Cerebellar nuclear complex (tissue), 1 donor: ENCODE results near the gene PPP2R5E.
"Not testable (repeated sequence)": the region's sequence is repeated elsewhere in the genome, so short reads cannot be mapped to it uniquely, and the experiment has no call there.

Experiments
- DNase-seq, 2 experiments: peaks; one replicate each; lab custom pipeline; 2025; lab: John Stamatoyannopoulos, UW

PPP2R5E gene

DNA sequence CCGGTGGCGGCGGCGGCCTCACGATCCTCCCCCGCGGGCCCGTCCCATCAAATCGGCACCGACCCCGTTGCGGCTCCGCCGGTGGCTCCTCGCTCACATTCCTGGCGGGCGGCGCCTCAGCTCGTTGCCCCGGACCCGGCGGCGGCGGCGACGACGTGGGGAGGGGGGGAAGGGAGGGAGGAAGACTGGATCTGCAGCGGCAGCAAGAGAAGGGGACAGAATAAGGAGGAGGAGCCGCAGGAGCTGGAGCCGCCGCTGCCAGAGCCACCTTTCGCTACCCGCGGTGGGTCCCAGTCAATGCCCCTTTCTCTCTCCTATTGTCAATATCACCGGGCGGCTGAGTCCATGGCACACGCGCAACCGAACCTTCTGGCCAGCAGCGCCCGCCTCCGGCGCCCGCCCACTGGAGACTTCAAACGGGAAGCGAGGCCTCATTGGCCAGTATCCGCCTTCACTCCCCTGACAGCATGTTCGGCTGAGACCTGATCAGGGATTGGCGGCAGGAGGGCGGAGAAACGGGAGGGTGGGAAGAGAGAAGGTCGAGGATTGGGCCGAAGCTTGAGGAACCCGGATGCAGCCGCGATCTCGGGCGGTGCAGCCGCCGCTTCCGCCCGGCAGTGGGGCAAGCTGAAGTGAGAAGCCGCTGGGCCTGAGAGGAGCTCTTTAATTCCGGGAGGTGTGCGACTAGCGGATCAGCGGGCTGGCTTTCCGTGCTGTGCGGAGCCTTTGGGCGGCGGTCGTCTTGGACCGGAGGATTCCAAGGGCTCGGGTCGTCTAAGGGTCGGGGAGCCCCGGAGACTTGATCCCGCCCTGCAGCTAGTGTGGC, at the start of gene PPP2R5E:
Gene PPP2R5E, minus strand, starts transcription at position 378 of the 826 bp plus-strand sequence. CDS start 3,692 bp downstream, outside the sequence.
- peak; percentile 92 to 98 for DNase-seq

DNA sequence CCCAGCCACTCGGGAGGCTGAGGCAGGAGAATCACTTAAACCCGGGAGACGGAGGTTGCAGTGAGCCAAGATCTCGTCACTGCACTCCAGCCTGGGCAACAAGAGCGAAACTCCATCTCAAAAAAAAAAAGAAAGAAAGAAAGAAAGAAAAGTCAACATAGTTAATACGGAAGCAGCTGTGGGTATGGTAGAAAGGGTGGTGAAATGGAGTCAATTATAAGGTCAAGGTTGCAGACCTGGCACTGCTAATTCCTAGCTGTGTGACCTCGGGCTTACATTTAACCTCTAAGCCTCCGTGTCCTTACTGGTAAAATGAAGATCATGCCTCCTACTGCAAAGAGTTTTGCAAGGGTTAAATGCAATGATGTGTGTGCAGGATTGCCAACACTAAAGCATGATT, 39.9 kb upstream of the PPP2R5E start:
- not testable (repeated sequence) for DNase-seq

DNA sequence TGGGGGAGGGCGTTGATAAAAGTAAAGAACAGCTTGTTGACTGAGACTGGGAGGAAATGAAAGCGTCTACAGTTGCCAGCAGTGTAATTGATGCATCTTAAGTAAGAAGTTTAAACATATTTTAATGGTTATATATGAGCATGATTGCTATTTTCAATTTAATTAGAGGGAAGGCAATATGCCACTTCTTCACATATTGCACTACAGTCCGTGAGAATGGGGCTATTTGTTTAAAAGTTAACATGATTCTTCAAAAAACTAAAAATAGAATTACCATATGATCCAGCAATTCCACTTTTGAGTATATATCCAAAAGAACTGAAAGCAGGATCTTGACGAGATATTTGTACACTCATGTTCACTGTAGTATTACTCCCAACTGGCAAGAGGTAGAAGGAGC, 38.3 kb upstream of the PPP2R5E start:
- no peak for DNase-seq

DNA sequence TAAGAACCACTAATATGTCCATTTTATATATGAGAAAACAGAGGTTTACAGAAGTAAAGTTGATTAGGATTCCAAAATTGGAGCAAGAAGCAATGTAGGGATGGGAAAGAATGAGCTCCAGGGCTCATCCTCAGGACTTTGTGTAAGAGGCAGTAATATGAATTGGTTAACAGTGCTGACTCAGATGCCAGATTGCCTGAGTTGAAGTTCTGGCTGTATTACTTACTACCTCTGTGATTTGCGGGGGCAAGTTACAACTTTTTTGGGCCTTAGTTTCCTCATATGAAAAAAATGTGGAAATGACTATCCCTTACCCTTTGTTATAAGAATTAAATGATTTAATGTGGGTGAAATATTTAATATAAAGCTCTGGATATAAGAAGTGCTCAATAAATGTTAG, 35.1 kb upstream of the PPP2R5E start:
- no peak for DNase-seq

DNA sequence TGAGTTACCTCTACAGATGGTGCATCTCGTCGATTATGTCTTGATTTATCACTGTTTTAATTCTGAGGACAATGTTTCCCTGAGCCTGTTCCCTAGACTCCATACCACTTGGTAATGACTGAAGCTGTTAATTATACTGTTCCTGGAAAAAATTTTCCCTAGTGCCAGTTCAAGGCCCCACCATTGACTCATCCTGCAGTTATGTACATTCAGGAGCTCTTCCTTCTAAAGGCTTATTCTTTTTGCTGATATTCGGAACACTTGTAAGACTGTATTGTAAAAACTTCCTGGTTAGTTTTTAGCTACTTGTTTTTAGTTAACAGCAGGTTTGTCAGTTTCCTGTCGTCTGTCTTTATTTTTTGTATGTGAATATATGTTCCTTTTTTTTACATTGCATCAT, 30.4 kb upstream of the PPP2R5E start:
- no peak for DNase-seq

DNA sequence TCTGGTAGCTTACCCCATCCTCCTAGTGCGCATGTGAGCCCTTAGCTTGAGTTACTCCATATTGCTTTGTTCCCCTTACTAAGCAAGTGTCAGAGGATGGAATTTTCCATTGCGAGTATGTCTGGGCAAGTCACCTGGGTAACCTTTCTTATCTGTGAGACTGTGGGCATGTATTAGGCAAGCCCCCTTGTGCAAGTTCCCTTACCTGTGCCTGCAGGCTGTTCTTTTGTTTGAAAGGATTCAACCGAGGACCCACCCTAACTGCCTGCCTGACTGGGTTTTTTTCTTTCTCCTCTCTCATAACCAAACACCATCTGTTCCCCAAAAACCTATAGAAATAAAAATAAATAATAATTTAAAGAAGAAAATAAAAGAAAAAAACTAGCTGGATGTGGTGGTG, 22.3 kb upstream of the PPP2R5E start:
- no peak for DNase-seq

DNA sequence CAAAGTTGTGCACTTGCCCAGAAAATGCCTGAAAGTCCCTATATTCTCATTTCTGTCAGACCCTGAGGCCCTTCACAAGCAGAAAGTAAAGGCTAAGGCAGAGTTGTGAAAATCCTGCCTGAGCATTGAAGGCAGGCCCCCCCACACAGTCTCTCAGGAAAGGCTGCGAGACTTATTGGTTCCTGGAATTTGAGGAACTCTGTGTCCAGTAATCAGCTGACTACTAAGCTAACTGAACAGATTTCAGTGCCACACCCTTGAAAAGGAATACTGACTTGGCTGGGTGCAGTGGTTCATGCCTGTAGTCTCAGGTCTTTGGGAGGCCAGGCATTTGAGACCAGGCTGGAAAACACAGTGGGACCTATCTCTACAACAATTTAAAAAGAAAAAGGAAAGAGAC, 21.1 kb upstream of the PPP2R5E start:
- DNase-seq, result no peak

DNA sequence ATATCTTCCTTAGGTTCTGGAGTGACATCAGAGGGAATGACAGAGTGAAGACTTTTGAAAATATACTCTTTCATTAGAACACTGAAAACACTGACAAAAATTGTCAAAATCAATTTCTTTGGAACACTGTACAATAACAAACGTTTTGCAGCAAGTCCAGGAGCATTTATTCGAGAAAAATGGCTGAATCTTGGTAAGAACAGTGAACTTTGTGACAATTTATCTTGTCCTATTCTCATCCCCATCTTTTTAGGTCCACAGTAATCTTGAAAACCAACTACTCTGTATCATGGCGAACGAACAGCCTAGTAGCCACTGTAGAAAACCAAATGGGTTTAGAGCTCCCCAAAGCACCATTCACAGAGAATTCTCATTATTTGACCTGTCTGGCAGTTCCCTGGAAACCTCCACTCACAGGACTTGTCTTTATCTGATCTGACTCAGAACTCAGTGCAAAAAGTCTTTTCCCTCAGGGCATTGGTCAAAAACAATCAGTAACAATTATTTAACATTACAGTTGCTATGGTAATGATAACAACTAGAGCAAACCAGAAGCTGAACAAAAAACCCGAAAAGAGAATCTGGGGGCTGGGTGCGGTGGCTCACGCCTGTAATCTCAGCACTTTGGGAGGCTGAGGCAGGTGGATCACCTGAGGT, 20.3 kb upstream of the PPP2R5E start:
- no peak for DNase-seq

DNA sequence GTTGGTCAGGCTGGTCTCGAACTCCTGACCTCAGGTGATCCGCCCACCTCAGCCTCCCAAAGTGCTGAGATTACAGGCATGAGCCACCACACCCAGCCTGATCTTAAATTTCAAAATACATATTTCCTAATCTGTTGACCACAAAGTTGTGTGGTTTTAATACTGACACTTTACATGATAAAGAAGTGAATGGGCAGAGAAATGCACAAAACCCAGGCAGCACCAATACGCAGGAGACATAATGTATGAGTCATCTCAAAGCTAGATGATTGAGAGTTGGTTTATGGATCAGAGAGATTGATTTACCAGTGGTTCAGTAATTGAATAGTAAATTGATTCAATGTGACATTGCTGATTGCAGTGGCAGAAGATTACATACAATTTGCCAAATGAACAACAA, 19.2 kb upstream of the PPP2R5E start:
- no peak for DNase-seq

DNA sequence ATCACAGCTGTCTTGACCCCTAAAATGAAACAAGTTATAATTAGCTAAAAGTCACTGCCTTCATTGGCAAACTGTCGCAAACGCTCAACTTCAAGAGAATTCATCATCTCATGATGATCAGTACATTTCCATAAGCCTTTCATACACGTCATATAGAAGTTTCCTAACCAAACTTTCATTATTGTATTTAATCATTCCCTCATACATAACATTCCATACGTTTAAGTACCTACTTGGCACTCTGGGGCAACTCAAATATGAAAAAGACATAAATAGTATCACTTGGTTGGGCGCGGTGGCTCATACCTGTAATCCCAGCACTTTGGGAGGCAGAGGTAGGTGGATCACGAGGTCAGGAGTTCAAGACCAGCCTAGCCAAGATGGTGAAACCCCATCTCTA, 12.4 kb upstream of the PPP2R5E start:
- DNase-seq, result no peak

DNA sequence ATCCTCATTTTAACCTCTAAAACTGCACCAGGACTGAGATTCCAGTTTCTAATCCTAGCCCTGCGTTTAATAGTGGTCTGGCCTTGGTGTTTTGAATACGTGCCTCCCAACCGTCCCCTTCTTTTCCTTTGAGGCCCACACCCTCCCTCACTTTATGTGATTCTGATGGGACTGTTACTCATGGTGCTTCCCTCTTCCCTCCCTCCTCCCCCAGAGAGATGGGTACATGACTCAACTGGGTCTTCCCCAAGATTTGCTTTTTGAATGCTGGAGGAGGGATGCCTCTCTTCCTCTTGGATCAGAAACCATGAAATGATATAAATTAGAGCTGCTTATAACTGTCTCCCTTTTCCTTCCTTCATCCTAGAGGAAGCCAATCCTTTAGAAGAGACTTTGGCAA, 8.2 kb upstream of the PPP2R5E start:
- DNase-seq, result no peak

DNA sequence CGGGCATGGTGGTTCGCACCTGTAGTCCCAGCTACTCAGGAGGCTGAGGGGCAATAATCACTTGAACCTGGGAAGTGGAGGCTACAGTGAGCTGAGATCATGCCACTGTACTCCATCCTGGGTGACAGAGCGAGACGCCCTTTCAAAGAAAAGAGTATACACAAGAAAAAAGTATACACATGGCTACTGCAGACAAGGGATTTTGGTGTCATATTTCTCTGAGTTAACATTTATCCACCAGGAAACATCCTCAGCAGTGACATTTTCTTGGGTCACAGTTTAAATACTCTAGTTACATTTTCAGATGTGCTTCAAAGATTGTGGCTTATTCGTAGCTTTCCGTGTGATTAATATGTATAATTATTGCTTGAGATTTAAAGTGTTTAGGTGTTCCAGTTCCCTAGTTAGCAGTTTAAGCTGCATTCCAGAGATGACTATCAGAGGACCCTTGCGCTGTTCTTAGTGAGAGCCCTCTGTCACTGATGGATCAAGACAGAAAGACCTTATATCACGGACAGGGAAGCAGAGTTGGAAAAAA, 4.7 kb upstream of the PPP2R5E start:
- no peak for DNase-seq

DNA sequence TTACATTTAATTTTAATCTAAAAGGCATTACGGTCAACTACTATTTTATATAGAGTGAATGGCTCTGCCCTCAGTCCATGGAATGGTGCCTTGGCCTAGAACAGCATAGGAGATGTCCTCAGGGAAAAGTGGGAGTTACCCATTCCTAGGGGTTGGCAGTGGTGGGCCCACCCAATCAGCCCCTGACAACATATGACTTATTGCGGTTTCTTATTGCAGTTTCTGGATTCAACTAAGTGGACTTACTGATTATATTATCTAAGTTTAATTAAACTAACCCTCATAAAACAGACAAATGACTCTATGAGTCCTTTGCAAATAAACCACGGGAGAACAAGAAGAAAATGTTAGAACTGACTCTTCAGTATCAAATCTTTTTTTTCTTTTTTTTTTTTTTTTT, 2.3 kb upstream of the PPP2R5E start:
- DNase-seq, result no peak

DNA sequence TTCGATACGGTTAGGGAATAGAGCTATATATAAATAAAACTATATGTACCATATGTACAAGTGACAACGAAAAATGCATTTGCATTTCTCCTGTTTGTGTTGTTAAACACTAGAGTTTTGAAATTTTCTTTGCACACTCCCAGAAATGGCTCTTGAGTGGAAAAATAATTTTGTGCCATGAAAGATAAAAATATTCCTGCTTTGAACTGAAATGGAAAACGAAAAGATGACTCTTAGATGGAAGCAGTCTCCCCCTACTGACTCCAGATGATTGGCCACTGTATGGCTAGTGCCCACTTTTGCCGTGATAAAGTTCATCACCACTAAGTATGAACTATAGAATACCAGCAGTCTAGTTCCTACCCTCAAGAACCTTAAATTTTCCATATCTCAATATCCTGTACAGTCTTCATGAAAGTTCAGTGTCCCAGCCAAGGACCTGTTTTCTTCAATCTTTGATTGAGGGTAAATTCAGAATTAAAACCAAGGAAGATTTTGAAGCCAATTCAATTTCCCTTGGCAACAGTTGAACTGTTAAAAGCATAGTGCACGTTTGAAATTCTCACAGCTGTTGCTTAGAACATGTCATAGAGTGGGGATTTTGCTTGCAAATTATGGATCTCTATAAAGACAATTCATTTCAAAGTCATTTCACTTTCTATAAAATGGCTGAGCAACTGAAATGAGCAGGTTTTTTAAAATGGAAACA, 1.6 kb upstream of the PPP2R5E start:
- DNase-seq, result no peak

DNA sequence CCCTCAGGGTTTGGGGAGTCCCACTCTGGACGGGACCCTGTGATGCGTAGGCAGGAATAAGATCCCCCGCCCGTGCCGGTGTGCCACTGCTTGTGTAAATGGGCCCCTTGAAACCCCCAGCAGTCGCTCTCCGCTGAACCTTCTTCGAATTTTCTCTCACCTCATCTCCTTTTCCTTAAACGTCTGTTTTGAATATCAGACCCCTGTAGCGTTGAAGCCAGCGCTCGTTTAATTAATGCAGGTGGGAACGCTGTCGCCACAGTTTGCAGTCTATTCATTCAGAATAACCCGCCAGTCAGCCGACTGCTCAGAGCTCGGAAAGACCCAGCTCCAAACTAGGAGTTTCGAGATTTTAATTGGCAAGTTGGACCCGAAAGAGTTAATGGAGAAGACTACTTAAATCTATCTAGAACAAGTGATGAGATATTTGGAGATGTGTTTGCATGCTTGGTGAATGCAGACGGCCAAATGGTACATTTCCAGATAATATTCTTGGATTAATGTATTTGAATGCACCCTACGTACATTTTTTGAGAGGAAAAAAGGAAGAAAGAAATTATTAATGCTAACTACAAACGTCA, 739 bp upstream of the PPP2R5E start:
- no peak for DNase-seq

DNA sequence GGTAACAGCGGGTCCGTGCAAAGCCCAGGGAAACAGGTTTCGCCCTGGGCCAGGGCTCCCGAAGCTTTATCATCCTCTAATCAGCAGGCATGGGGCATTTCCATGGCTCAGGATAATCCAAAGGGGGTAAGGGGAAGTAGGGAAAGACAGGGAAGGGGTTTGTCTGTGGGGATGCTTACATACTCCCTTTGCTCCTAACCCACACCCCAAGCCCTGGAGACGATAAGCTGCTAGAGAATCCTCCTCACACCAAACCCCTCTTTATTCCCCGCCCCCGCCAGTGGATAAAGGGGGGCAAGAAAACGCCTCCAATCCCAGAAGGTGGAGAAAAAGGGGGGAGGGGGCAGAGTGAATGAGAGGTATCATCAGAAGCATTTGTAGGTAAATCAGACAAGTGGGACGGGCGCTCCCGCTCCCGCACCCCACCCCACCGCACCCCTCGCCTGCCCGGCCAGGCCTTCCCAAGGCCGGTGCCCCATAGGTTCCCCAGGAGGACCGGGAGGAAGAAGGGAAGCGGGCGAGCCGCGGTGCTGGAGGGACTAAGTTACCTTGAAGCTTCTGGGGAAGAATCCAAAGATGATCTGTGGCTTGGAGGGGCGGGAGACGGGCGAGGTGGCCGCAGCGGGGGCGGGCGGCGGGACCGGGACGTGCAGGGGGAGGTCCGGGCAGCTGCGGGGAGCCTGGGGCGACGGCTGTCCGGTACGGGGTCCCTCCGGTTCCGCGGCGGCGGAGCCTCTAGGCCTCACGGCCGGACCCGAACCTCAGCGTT, 762 bp downstream of the PPP2R5E start:
- no peak for DNase-seq

DNA sequence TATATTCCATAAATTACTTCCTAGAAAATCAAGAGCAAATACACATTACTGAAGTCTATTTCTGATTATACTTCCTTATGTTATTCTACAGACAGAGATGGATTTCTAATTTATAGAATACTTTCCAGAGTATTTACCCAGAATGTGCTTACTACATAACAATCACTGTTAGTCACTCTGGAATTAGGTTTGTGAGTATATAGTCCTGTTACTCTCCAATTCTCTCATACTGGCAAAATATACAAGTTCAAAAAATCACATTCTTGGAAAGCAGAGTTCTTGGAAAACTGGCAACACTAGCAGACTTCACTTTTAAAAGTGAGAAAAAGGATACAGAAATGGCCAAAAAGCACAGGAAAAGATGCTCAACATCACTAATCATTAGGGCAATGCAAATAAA, 7.3 kb downstream of the PPP2R5E start:
- DNase-seq, result no peak

DNA sequence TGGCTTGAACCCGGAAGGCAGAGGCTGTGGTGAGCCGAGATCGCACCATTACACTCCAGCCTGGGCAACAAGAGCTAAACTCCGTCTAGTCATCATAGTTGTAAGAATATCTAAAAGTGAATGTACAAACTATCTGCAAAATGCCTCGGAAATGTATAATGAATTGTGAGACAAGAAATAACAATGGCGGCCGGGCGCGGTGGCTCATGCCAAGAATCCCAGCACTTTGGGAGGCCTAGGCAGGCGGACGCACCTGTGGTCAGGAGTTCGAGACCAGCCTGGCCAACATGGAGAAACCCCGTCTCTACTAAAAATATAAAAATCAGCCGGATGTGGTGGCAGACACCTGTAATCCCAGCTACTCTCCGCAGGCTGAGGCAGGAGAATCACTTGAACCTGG, 9.7 kb downstream of the PPP2R5E start:
- DNase-seq, result no peak

DNA sequence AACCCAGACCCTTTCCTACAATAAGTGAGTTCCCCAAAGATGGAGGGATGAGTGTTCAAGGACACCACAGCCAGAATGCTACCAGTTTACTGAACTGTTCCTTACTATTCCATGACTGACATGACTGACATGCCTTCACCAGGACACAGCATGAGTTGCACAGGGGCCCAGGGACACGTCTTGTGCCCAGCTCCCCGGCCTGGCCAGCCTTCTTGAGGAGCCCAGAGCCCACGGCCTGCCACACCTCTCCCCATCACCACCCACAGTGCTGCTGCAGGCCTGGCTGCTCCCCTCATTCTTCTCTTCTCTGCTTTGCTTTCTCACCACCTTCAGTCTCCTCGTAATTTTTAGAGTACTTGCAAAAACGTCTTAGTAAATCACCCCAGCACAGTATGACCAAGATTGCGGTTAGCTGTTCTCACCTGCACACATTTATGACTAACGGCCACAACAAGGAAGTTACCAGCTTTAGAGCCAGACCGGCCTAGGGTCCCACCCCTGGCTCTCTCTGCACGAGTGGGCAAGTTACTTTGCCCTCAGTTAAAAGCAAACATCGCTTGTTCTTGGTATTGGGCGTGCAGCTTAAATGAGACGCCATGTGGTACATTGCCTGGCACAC, 18.5 kb downstream of the PPP2R5E start:
- DNase-seq, result no peak

DNA sequence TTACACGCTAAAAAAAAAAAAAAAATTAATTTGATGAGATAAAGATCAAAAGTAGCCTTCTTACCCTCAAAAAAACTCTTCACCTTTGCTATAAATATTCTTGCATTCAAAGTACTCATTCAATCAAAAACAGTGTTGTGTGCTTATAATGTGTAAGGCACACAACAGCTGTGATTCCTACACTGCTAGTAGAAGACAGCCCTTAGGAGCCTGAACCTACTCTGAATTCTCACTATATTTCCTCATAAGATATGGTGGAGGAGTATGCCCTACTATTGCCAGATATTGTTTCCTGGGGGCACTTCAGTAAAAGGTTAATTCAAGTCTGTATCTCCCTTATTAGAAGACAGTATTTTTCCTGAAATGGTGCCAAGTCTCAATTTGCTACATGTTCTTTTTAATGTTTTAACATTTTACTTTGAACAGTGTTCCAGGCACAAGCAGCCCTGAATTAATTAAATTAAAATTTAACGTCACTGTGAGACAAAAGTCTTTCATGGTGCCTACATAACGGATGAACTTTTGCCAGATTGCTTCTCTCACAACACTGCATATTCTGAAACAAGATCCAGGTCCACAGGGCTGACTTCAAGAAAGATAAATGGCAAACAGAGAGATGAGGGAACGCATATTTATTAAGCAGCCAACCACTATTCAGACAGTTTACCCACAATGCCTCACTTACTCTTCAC, 19.3 kb downstream of the PPP2R5E start:
- no peak for DNase-seq
